Gastrocnemius medialis (tissue), 4 donors: ENCODE data around the gene PPP1R7. TPM values are rescaled to one million over a fixed set of nuclear protein-coding genes. Genes with fewer than 3 reads are reported as not detected.

Experiments used
- ATAC-seq, 2 donors: fragments of 150-250 bp; one replicate each; pipeline ENCODE4 v1.9.1; 2016
- DNase-seq, 2 donors: peaks; one replicate each; pipeline ENCODE4 v3.0.0-alpha.2; 2019
- H3K27ac ChIP-seq, 4 donors: fragments of 200-600 bp; sonication (generic); 1 replicate in 1 of 4; 2 replicates in 3 of 4; pipeline ENCODE4 v1.5.1; 2016 to 2018; ENCODE audit warnings: mild to moderate bottlenecking in 2 of 4, moderate library complexity in 1 of 4
- H3K27me3 ChIP-seq, 3 donors: fragments of 200-600 bp; sonication (generic) in 2 of 3; 1 replicate in 1 of 3; 2 replicates in 2 of 3; pipeline versions ENCODE4 v1.5.1 to v1.6.0; 2016 to 2019; ENCODE audit warnings: mild to moderate bottlenecking in 1 of 3, moderate library complexity in 1 of 3
- H3K36me3 ChIP-seq, 2 donors: fragments of 200-600 bp; sonication (generic) in 1 of 2; one replicate each; pipeline ENCODE4 v1.5.1; 2017 to 2018
- H3K4me1 ChIP-seq, 2 donors: fragments of 200-600 bp; sonication (generic) in 1 of 2; one replicate each; pipeline ENCODE4 v1.5.1; 2016 to 2017; ENCODE audit warnings: mild to moderate bottlenecking in 2 of 2
- H3K4me3 ChIP-seq, 4 donors: fragments of 200-600 bp; sonication (generic) in 3 of 4; 1 replicate in 1 of 4; 2 replicates in 3 of 4; pipeline ENCODE4 v1.5.1; 2016 to 2019; ENCODE audit warnings: mild to moderate bottlenecking in 2 of 4
- H3K9me3 ChIP-seq, 3 donors: fragments of 200-600 bp; sonication (generic) in 2 of 3; 1 replicate in 1 of 3; 2 replicates in 2 of 3; pipeline ENCODE4 v1.5.1; 2016 to 2019
- CTCF ChIP-seq, 5 experiments: fragments of 450-650 bp in 3 of 5; fragments of 200-600 bp in 2 of 5; sonication (generic) in 2 of 5; IDR thresholded peaks in 4 of 5; conservative IDR thresholded peaks in 1 of 5; 1 replicate in 4 of 5; 2 replicates in 1 of 5; pipeline ENCODE4 v1.5.1; 2016 to 2019; ENCODE audit warnings: antibody characterized with exemption in 5 of 5, mild to moderate bottlenecking in 3 of 5, moderate library complexity in 3 of 5
- POLR2A ChIP-seq, 2 donors: fragments of 450-650 bp; IDR thresholded peaks; one replicate each; pipeline ENCODE4 v1.6.1; 2017; ENCODE audit warnings: antibody characterized with exemption in 2 of 2, mild to moderate bottlenecking in 2 of 2, moderate library complexity in 2 of 2
- in situ Hi-C, 4 donors: fragments of 200-750 bp; cut with MboI; loops; one replicate each; pipeline versions ENCODE4 v1.15.0 to v1.8.0; 2017; ENCODE audit warnings: low sequenced_read_pairs in 4 of 4
- intact Hi-C: fragments of 100-400 bp; cut with DNase I; formaldehyde crosslinking; loops from one replicate; pipeline ENCODE4 v1.15.1; 2023; ENCODE audit warnings: low total_unique reads
- total RNA-seq, 4 donors: library from RNA; depleted of rRNA; stranded (reverse); fragments of >200 nt; gene quantifications; one replicate each; pipeline versions ENCODE4 v1.1.0 to v1.2.3, GENCODE V29; 2016

Gene PPP1R7
- total RNA-seq, 4 donors from 2014 or later = 58.6 to 87.8 (median 67.2) TPM

GRCh38 chr2:241202681-241203080, 52.4 kb downstream of the PPP1R7 start:
- in situ Hi-C loops = no loop called here
- ATAC-seq = no peak

GRCh38 chr2:241203218-241204009, 53.1 kb downstream of the PPP1R7 start:
- Histone ChIP-seq H3K27ac (no peak overlapping the region), H3K9me3 (no peaks in the 10 kb centered on the region), H3K27me3 (no peaks in the 10 kb centered on the region), H3K4me1 (no peaks in the 10 kb centered on the region), H3K36me3 (no peaks in the 10 kb centered on the region), H3K4me3 (no peak overlapping the region)
- intact Hi-C loops = no loop called here
- no peak for TF ChIP-seq CTCF (IDR thresholded peaks at IDR 0.05 in 4 of 5, conservative IDR thresholded peaks at IDR 0.05 in 1 of 5)
- in situ Hi-C loops = no loop called here
- no peak for DNase-seq
- no peak for ATAC-seq

More at GRCh38 chr2:241202681-241203080, 52.4 kb downstream of the PPP1R7 start:
- no peak overlapping the region for H3K27ac ChIP-seq
- H3K9me3 ChIP-seq = no peaks in the 10 kb centered on the region
- no peaks in the 10 kb centered on the region for H3K36me3 ChIP-seq
- no peaks in the 10 kb centered on the region for H3K27me3 ChIP-seq
- no peak overlapping the region for H3K4me3 ChIP-seq
- no peak for TF ChIP-seq POLR2A (IDR thresholded peaks at IDR 0.05)
- DNase-seq = no peak
- no peaks in the 10 kb centered on the region for H3K4me1 ChIP-seq
- intact Hi-C loops = no loop called here

- Histone ChIP-seq H3K36me3 (no peaks in the 10 kb centered on the region), H3K27me3 (no peaks in the 10 kb centered on the region), H3K4me1 (no peaks in the 10 kb centered on the region), H3K9me3 (no peaks in the 10 kb centered on the region), H3K27ac (no peak overlapping the region), H3K4me3 (no peak overlapping the region)
- in situ Hi-C loops = no loop called here
- ATAC-seq (no peak), DNase-seq (no peak)
- TF ChIP-seq POLR2A (IDR thresholded peaks at IDR 0.05) (no peak), CTCF (IDR thresholded peaks at IDR 0.05 in 4 of 5, conservative IDR thresholded peaks at IDR 0.05 in 1 of 5) (no peak)
- intact Hi-C loops = no loop called here
Observed at GRCh38 chr2:241204010-241204384, 53.7 kb downstream of the PPP1R7 start.

GRCh38 chr2:241204490-241204889, 54.2 kb downstream of the PPP1R7 start:
- TF ChIP-seq POLR2A (IDR thresholded peaks at IDR 0.05) = no peak
- TF ChIP-seq CTCF (IDR thresholded peaks at IDR 0.05 in 4 of 5, conservative IDR thresholded peaks at IDR 0.05 in 1 of 5) = no peak
- Histone ChIP-seq H3K4me3 (no peak overlapping the region), H3K36me3 (no peaks in the 10 kb centered on the region), H3K9me3 (no peaks in the 10 kb centered on the region), H3K4me1 (no peaks in the 10 kb centered on the region), H3K27ac (no peak overlapping the region), H3K27me3 (no peaks in the 10 kb centered on the region)
- in situ Hi-C loops = no loop called here
- intact Hi-C loops = no loop called here
- ATAC-seq (no peak), DNase-seq (no peak)

GRCh38 chr2:241205086-241205485, 54.8 kb downstream of the PPP1R7 start:
- H3K4me3 ChIP-seq = no peak overlapping the region
- H3K4me1 ChIP-seq = no peaks in the 10 kb centered on the region
- TF ChIP-seq CTCF (IDR thresholded peaks at IDR 0.05 in 4 of 5, conservative IDR thresholded peaks at IDR 0.05 in 1 of 5) (no peak), POLR2A (IDR thresholded peaks at IDR 0.05) (no peak)
- in situ Hi-C loops = no loop called here
- intact Hi-C loops = no loop called here
- no peaks in the 10 kb centered on the region for H3K9me3 ChIP-seq
- H3K27ac ChIP-seq = no peak overlapping the region
- DNase-seq (no peak), ATAC-seq (no peak)
- H3K36me3 ChIP-seq = no peaks in the 10 kb centered on the region
- H3K27me3 ChIP-seq = no peaks in the 10 kb centered on the region
